Measurements from ENCODE around the gene CHST15.

DNA sequence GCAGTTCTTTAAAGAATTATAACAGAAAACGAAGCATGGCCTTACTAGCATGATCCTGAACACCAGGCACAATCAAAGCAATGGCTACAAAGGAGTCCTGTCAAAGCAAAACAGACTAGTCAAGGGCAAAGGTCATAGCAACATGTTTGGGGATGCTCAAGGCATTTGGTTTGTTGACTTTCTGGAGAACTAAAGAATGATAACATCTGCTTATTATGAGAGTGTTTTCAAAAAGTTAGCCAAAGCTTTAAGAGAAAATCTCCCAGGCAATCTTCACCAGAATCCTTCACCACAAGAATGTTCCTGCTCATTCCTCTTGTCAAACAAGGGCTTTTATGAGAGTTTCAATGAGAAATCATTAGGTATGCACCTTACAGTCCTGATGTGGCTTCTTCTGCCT, 106.7 kb downstream of the CHST15 start:
- TF ChIP-seq, protein P1, sequence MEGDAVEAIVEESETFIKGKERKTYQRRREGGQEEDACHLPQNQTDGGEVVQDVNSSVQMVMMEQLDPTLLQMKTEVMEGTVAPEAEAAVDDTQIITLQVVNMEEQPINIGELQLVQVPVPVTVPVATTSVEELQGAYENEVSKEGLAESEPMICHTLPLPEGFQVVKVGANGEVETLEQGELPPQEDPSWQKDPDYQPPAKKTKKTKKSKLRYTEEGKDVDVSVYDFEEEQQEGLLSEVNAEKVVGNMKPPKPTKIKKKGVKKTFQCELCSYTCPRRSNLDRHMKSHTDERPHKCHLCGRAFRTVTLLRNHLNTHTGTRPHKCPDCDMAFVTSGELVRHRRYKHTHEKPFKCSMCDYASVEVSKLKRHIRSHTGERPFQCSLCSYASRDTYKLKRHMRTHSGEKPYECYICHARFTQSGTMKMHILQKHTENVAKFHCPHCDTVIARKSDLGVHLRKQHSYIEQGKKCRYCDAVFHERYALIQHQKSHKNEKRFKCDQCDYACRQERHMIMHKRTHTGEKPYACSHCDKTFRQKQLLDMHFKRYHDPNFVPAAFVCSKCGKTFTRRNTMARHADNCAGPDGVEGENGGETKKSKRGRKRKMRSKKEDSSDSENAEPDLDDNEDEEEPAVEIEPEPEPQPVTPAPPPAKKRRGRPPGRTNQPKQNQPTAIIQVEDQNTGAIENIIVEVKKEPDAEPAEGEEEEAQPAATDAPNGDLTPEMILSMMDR (IDR thresholded peaks at IDR 0.05) = no peak
- no peak for TF ChIP-seq EP300 (IDR thresholded peaks at IDR 0.05)
- no peak for TF ChIP-seq POLR2A (IDR thresholded peaks at IDR 0.05)

Measured in sigmoid colon (tissue), 4 donors.